Activated CD8-positive, alpha-beta T cell treated with anti-CD3 and anti-CD28 coated beads for 36 hours (primary cell): ENCODE measurements around the gene INSYN2A. TPM values are rescaled to one million over a fixed set of nuclear protein-coding genes. Genes with fewer than 3 reads are reported as not detected.

Experiments used
- ATAC-seq: fragments of 200-7000 bp; cut with Tn5 transposase; one replicate; pipeline ENCODE4 v1.10.0; 2021; ENCODE audit warnings: mild to moderate bottlenecking, moderate library complexity
- CTCF ChIA-PET: fragments of 350-600 bp; sonication (Branson Sonifier 250); formaldehyde crosslinking; loops from one replicate; lab custom pipeline; 2021; ENCODE audit warnings: antibody characterized with exemption; lab: Charles Lee
- POLR2A ChIA-PET: fragments of 350-600 bp; sonication (Branson Sonifier 250); formaldehyde crosslinking; loops from one replicate; lab custom pipeline; 2021; ENCODE audit warnings: antibody characterized with exemption; lab: Charles Lee
- DNase-seq: peaks from one replicate; pipeline ENCODE4 v3.0.0-alpha.2; 2020
- H3K27ac Mint-ChIP-seq: one replicate; pipeline ENCODE4 v1.8.0; 2021; ENCODE audit warnings: mild to moderate bottlenecking, mixed read lengths
- H3K27me3 Mint-ChIP-seq: one replicate; pipeline ENCODE4 v1.8.0; 2021; ENCODE audit warnings: mixed read lengths
- H3K36me3 Mint-ChIP-seq: one replicate; pipeline ENCODE4 v1.8.0; 2021; ENCODE audit warnings: low read depth, mixed read lengths
- H3K4me1 Mint-ChIP-seq: one replicate; pipeline ENCODE4 v1.8.0; 2021; ENCODE audit warnings: low read depth, mixed read lengths
- H3K4me3 Mint-ChIP-seq: one replicate; pipeline ENCODE4 v1.8.0; 2021; ENCODE audit warnings: mild to moderate bottlenecking, moderate library complexity, mixed read lengths
- H3K9me3 Mint-ChIP-seq: one replicate; pipeline ENCODE4 v1.8.0; 2021; ENCODE audit warnings: mixed read lengths
- CTCF ChIP-seq: fragments of 200-600 bp; IDR thresholded peaks from one replicate; pipeline ENCODE4 v1.8.0; 2022; ENCODE audit warnings: antibody characterized with exemption, mild to moderate bottlenecking
- intact Hi-C: fragments of 100-400 bp; cut with micrococcal nuclease; formaldehyde crosslinking; loops from one replicate; pipeline ENCODE4 v1.10.0; 2022
- total RNA-seq, 2 experiments: library from RNA; stranded (reverse); gene quantifications; one replicate each; pipeline ENCODE4 v1.2.3, GENCODE V29; 2021

INSYN2A gene
- total RNA-seq, 2 experiments from 2014 or later = not detected

- no peak overlapping the region for H3K27ac Mint-ChIP-seq
- H3K27me3 Mint-ChIP-seq = peaks cover 4% of the 10 kb centered on the region
- H3K9me3 Mint-ChIP-seq = no peaks in the 10 kb centered on the region
- H3K4me3 Mint-ChIP-seq = no peak overlapping the region
- ATAC-seq (no peak), DNase-seq (no peak)
- H3K36me3 Mint-ChIP-seq = no peaks in the 10 kb centered on the region
- no peaks in the 10 kb centered on the region for H3K4me1 Mint-ChIP-seq
- intact Hi-C loops = no loop called here
- POLR2A ChIA-PET = no interaction called here
- TF ChIP-seq CTCF = no peak
- CTCF ChIA-PET = no interaction called here
Observed at GRCh38 chr10:127236266-127236665, 39.9 kb upstream of the INSYN2A start.

GRCh38 chr10:127234306-127234800 lies 38.0 kb upstream of the INSYN2A start:
- ChIA-PET POLR2A (interaction anchor here (0.7 kb wide), 1 partner anchor 1542 kb away, joined by 3 read pairs; no protein-coding TSS in a partner anchor), CTCF (no interaction called here)
- peaks cover 4% of the 10 kb centered on the region for H3K27me3 Mint-ChIP-seq
- DNase-seq (no peak), ATAC-seq (no peak)
- H3K36me3 Mint-ChIP-seq = no peaks in the 10 kb centered on the region
- no peaks in the 10 kb centered on the region for H3K4me1 Mint-ChIP-seq
- no peak for TF ChIP-seq CTCF
- intact Hi-C loops = no loop called here
- H3K27ac Mint-ChIP-seq = no peak overlapping the region
- H3K4me3 Mint-ChIP-seq = no peak overlapping the region
- H3K9me3 Mint-ChIP-seq = no peaks in the 10 kb centered on the region

GRCh38 chr10:127228195-127228787 lies 31.9 kb upstream of the INSYN2A start:
- no peaks in the 10 kb centered on the region for H3K4me1 Mint-ChIP-seq
- ATAC-seq = no peak
- ChIA-PET POLR2A (no interaction called here), CTCF (no interaction called here)
- H3K9me3 Mint-ChIP-seq = no peaks in the 10 kb centered on the region
- intact Hi-C loops = no loop called here
- H3K36me3 Mint-ChIP-seq = no peaks in the 10 kb centered on the region
- TF ChIP-seq CTCF = no peak
- no peak overlapping the region for H3K27ac Mint-ChIP-seq
- no peak overlapping the region for H3K4me3 Mint-ChIP-seq
- DNase-seq = no peak
- H3K27me3 Mint-ChIP-seq = peaks cover 4% of the 10 kb centered on the region

GRCh38 chr10:127227663-127228062 lies 31.3 kb upstream of the INSYN2A start:
- ChIA-PET CTCF (no interaction called here), POLR2A (no interaction called here)
- Mint-ChIP-seq H3K4me1 (no peaks in the 10 kb centered on the region), H3K4me3 (no peak overlapping the region), H3K36me3 (no peaks in the 10 kb centered on the region), H3K9me3 (no peaks in the 10 kb centered on the region), H3K27me3 (peaks cover 4% of the 10 kb centered on the region), H3K27ac (no peak overlapping the region)
- no peak for DNase-seq
- no peak for ATAC-seq
- intact Hi-C loops = no loop called here
- TF ChIP-seq CTCF = no peak

GRCh38 chr10:127227027-127227426 lies 30.6 kb upstream of the INSYN2A start:
- no peaks in the 10 kb centered on the region for H3K36me3 Mint-ChIP-seq
- DNase-seq = no peak
- intact Hi-C loops = no loop called here
- ATAC-seq = no peak
- CTCF ChIA-PET = no interaction called here
- H3K27me3 Mint-ChIP-seq = peaks cover 8% of the 10 kb centered on the region
- no peaks in the 10 kb centered on the region for H3K9me3 Mint-ChIP-seq
- POLR2A ChIA-PET = interaction anchor here (0.6 kb wide), 1 partner anchor 595 kb away, joined by 3 read pairs; no protein-coding TSS in a partner anchor
- no peaks in the 10 kb centered on the region for H3K4me1 Mint-ChIP-seq
- TF ChIP-seq CTCF = no peak
- no peak overlapping the region for H3K27ac Mint-ChIP-seq
- no peak overlapping the region for H3K4me3 Mint-ChIP-seq
